Activated CD8-positive, alpha-beta T cell treated with anti-CD3 and anti-CD28 coated beads, Interleukin-2, amount 10 ng/mL, durations not matched to agents 7 days and 5 days (primary cell): ENCODE data around the gene AFMID. TPM values are rescaled to one million over a fixed set of nuclear protein-coding genes. Genes with fewer than 3 reads are reported as not detected.
A peak's percentile ranks its signal among the peaks of the same experiment; 100 is the strongest.
"Not testable (repeated sequence)": the region's sequence is repeated elsewhere in the genome, so short reads cannot be mapped to it uniquely, and the experiment has no call there.

Experiments used
- ATAC-seq: fragments of 150-1000 bp; cut with Tn5 transposase; one replicate; pipeline ENCODE4 v1.10.0; 2021; ENCODE audit warnings: moderate library complexity
- CTCF ChIA-PET: fragments of 350-600 bp; sonication (Branson Sonifier 250); formaldehyde crosslinking; loops from one replicate; lab custom pipeline; 2021; ENCODE audit warnings: antibody characterized with exemption; lab: Charles Lee
- POLR2A ChIA-PET: fragments of 350-600 bp; sonication (Branson Sonifier 250); formaldehyde crosslinking; loops from one replicate; lab custom pipeline; 2021; ENCODE audit warnings: antibody characterized with exemption; lab: Charles Lee
- DNase-seq: peaks from one replicate; pipeline ENCODE4 v3.0.0-alpha.2; 2020
- H3K27ac Mint-ChIP-seq: one replicate; pipeline ENCODE4 v1.8.0; 2021; ENCODE audit warnings: mild to moderate bottlenecking, mixed read lengths
- H3K27me3 Mint-ChIP-seq: one replicate; pipeline ENCODE4 v1.8.0; 2021; ENCODE audit warnings: low read depth, mixed read lengths
- H3K36me3 Mint-ChIP-seq: one replicate; pipeline ENCODE4 v1.8.0; 2021; ENCODE audit warnings: low read depth, mixed read lengths
- H3K4me1 Mint-ChIP-seq: one replicate; pipeline ENCODE4 v1.8.0; 2021; ENCODE audit warnings: low read depth, mixed read lengths
- H3K4me3 Mint-ChIP-seq: one replicate; pipeline ENCODE4 v1.8.0; 2021; ENCODE audit warnings: mild to moderate bottlenecking, mixed read lengths
- H3K9me3 Mint-ChIP-seq: one replicate; pipeline ENCODE4 v1.8.0; 2022; ENCODE audit warnings: mixed read lengths; ENCODE audit not compliant: insufficient read depth
- total RNA-seq, 2 experiments: library from RNA; stranded (reverse); gene quantifications; one replicate each; pipeline ENCODE4 v1.2.3, GENCODE V29; 2021

The AFMID gene
- total RNA-seq, 2 experiments from 2014 or later = 17.7 to 20.7 TPM

DNA sequence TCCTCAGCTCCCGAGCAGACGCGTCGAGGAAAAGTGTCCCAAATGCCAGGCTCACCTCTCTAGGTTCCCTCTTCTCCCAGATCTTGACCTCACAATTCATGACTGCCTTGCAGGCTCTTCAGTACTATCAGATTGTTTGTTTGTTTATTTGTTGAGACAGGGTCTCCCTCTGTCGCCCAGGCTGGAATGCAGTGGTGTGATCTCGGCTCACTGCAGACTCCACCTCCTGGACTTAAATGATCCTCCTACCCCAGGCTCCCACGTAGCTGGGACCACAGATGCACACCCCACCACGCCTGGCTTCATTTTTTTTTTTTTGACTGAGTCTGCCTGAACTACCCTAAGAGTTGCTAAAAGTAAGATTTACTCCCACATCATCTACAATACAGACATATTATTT lies 60.1 kb downstream of the AFMID start:
- no peak overlapping the region for H3K27ac Mint-ChIP-seq
- ATAC-seq = no peak
- CTCF ChIA-PET = interaction anchor here (0.7 kb wide), 1 partner anchor 162 kb away, joined by 3 read pairs; no protein-coding TSS in a partner anchor

DNA sequence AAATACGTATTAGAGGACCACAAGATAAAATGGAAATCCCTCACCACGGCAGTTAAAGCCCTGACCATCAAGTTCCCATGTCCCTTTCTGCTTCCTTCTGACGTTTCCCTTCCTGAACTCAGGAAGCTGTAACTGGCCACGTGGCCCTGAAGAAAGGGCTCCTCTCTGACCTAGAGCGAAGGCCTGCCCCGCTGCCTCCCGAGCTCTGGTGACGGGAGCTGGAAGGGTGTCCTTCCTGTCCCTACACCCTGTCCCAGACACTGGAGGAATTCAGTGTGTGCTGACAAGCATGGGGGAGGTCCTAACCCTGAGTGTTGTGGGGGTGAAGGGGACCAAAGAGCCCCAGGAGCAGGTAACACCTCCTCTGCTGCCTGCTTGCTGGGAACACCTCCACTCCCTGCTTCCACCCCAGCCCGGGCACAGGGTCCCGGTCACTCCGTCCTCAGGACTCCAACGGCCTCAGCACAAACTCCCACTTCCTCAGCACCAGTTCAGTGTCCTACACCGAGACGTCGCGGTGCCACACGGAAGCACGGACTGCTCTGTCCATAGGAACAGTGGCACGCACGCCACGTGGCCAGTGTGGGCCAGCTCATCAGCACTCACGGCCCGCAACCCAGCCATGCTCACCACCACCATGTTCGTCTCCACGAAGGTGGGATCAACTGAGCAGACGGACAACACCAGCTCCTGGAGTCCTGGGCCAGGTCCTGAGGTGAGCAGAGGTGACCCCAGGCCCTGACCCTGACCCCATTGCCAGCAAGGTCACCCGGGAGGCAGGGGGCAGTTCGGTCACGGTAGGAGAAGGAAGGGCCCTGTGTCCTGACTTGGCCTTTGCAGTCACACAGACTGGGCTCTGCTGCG lies 61.1 kb downstream of the AFMID start:
- ATAC-seq = no peak
- no peak overlapping the region for H3K27ac Mint-ChIP-seq
- CTCF ChIA-PET = interaction anchor here (0.6 to 4.3 kb wide), 3 partner anchors 23 to 174 kb away, joined by 3 to 54 read pairs (median 3); no protein-coding TSS in a partner anchor
- no peaks in the 10 kb centered on the region for H3K36me3 Mint-ChIP-seq
- H3K4me3 Mint-ChIP-seq = no peak overlapping the region
- H3K27me3 Mint-ChIP-seq = peaks cover 16% of the 10 kb centered on the region
- no peak for DNase-seq
- peaks cover 27% of the 10 kb centered on the region for H3K4me1 Mint-ChIP-seq
- H3K9me3 Mint-ChIP-seq = no peaks in the 10 kb centered on the region
- POLR2A ChIA-PET = no interaction called here

More for the DNA sequence above, 60.1 kb downstream of the AFMID start:
- no peaks in the 10 kb centered on the region for H3K36me3 Mint-ChIP-seq
- H3K27me3 Mint-ChIP-seq = peaks cover 16% of the 10 kb centered on the region
- peaks cover 25% of the 10 kb centered on the region for H3K4me1 Mint-ChIP-seq
- no peaks in the 10 kb centered on the region for H3K9me3 Mint-ChIP-seq
- H3K4me3 Mint-ChIP-seq = no peak overlapping the region
- POLR2A ChIA-PET = no interaction called here
- DNase-seq = no peak

DNA sequence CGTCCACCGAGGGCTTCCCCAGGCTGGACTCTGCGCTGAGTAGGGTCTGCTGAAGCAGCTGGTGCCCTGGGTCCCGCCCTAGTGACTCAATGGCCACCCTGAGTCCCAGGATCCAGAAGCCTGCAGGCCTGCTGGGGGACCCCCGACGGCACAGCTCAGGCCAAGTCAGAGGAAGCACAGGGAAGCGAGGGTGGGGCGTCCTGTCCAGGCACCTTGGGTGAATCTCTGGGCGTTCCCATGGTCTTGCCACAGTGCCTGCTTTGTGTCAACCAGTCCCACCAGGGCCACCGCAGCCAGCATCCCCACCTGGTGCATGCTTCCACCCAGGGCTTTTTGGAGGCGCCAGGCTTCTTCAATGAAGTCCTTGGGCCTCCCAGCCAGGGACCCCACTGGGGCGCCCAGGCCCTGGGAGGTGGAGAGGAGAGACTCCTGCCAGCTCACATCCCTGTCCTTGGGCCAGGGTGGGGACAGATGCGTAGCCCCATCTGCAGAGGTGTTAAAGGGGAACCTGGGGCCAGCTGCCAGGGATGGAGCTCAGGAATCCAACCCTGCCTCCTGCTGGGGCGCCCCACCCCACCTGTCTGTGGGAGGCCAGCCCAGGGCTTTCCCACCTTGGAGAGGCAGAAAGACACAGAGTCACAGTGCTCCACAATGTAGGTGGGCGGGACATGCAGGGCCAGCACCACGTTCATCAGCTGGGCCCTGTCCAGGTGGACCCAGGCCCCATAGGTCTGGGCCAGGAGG lies 62.1 kb downstream of the AFMID start:
- no peak overlapping the region for H3K27ac Mint-ChIP-seq
- POLR2A ChIA-PET = no interaction called here
- H3K4me1 Mint-ChIP-seq = peaks cover 30% of the 10 kb centered on the region
- peaks cover 16% of the 10 kb centered on the region for H3K27me3 Mint-ChIP-seq
- no peak overlapping the region for H3K4me3 Mint-ChIP-seq
- no peaks in the 10 kb centered on the region for H3K9me3 Mint-ChIP-seq
- DNase-seq (no peak), ATAC-seq (no peak)
- no peaks in the 10 kb centered on the region for H3K36me3 Mint-ChIP-seq
- CTCF ChIA-PET = interaction anchor here (0.6 to 4.3 kb wide), 11 partner anchors 10 to 202 kb away, joined by 3 to 54 read pairs (median 4); no protein-coding TSS in a partner anchor

DNA sequence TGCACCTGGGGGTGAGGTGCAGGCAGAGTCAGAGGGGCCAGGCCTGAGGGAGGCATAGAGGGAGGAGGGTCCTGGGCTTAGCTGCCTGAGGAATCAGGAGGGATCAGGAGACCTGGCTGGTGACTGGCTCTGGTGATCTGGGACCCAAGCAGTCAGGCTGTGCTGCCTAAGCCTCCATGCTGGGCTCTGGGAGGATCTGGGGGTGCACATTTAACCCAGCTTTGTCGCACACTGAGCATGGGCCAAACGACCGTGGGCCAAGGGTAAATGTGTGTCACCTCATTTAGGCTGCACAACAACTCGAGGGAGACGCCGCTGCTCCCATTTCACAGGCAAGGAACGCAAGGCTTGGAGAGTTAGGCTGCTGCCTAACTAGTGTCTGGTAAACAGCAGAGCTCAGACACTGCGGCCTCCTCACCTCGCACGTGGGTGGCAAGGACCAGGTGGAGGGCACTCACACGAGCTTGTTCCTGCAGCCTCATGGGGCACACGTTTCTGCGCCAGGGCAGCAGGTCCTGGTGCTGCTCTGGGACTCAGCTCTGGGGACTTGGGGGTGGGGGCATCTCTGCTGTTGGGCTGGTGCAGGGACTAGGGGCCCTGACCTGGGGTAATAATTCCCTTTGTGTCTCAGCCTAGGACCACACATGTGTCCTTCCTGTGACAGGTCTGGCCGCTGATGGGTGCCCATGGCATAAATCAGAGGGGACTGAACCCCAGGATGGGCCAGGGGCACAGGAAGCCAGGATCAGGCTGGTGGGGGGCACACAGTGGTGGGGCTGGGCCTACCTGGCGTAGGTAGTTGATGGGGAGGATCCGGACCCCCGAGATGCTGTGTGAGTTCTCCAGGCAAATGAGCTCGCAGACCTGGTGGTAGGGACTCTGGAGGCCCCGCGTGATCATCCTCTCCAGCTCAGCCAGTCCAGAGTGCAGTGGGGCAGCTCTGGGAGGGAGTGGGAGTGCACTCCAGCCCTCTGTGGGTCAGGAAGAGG lies 63.0 kb downstream of the AFMID start:
- peaks cover 32% of the 10 kb centered on the region for H3K4me1 Mint-ChIP-seq
- POLR2A ChIA-PET = no interaction called here
- H3K27me3 Mint-ChIP-seq = peaks cover 16% of the 10 kb centered on the region
- no peak overlapping the region for H3K27ac Mint-ChIP-seq
- ATAC-seq (no peak), DNase-seq (no peak)
- CTCF ChIA-PET = interaction anchor here (0.6 to 4.3 kb wide), 29 partner anchors 8 to 536 kb away, joined by 3 to 54 read pairs (median 4); partner anchors contain the start of gene TMC8
- H3K4me3 Mint-ChIP-seq = no peak overlapping the region
- H3K9me3 Mint-ChIP-seq = no peaks in the 10 kb centered on the region
- no peaks in the 10 kb centered on the region for H3K36me3 Mint-ChIP-seq

DNA sequence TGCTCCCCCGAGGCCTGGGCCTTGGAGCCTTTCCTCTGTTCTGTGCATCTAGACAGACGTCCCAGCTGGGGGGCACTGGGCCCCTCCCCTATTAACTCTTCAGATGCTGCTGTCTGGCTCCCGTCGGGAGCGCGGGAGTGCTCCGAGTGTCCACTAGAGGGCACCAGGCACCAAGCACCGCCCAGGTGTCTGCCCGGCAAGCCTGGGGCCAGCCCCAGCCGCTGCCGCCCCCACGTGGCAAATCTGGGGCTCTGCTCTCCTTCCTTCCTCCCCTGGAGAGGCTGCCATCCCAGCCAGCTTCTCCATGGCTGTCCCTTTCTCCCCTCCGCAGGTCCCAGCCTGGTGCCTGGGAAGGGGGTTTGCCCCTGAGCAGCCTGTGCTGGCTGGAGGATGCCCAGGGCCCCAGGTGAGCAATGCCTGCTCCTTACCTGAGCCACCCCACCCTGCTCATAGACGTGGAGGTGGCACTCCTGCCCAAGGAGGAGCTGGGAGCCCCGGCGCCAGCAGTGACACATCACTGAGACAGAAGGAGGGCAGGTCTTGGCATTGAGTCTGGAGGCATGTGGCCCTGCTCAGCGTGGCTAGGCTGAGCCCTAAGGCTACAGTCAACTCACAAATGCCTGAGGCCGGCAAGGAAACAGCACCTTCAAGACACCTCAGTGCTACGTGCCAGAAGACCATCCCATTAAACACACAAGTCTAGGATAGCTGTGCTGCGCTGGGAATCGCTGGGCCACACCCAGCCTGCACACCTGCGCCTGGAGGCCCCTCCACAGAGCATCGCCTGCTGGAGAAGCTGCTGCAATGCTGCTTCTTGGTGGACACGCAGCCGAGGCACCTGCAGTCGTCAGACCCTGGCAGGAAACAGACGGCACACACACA lies 64.0 kb downstream of the AFMID start:
- ChIA-PET CTCF (interaction anchor here (0.6 to 4.3 kb wide), 37 partner anchors 9 to 537 kb away, joined by 3 to 54 read pairs (median 4); partner anchors contain the start of gene TMC8), POLR2A (no interaction called here)
- Mint-ChIP-seq H3K27ac (peak overlapping the region; percentile 72), H3K4me1 (peaks cover 32% of the 10 kb centered on the region), H3K27me3 (peaks cover 13% of the 10 kb centered on the region), H3K9me3 (no peaks in the 10 kb centered on the region), H3K36me3 (no peaks in the 10 kb centered on the region), H3K4me3 (peak overlapping the region; percentile 64)
- peak; percentile 89 for DNase-seq
- ATAC-seq = peak; percentile 70

DNA sequence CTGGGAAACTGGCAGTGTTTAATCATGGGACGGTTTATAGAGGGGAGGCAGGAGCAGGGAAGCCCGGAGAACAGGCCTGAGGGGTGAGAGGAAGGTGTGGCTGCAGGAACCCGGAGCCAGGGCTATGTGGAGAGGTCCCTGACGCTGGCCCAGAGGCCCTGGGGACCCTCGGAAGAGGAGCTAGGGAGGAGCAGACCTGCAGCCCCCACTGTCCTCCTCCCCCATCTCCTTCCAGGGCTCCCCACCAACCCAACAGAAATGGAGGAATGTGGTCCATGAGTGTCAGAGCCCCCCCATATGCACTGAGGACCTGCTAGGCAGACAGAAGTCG lies 64.6 kb downstream of the AFMID start:
- H3K27me3 Mint-ChIP-seq = peaks cover 12% of the 10 kb centered on the region
- DNase-seq = no peak
- H3K9me3 Mint-ChIP-seq = no peaks in the 10 kb centered on the region
- ATAC-seq = no peak
- ChIA-PET POLR2A (no interaction called here), CTCF (interaction anchor here (0.7 to 4.3 kb wide), 29 partner anchors 10 to 496 kb away, joined by 3 to 54 read pairs (median 4); partner anchors contain the start of gene TMC8)
- no peaks in the 10 kb centered on the region for H3K36me3 Mint-ChIP-seq
- peaks cover 32% of the 10 kb centered on the region for H3K4me1 Mint-ChIP-seq
- peak overlapping the region; percentile 72 for H3K27ac Mint-ChIP-seq
- H3K4me3 Mint-ChIP-seq = peak overlapping the region; percentile 64

DNA sequence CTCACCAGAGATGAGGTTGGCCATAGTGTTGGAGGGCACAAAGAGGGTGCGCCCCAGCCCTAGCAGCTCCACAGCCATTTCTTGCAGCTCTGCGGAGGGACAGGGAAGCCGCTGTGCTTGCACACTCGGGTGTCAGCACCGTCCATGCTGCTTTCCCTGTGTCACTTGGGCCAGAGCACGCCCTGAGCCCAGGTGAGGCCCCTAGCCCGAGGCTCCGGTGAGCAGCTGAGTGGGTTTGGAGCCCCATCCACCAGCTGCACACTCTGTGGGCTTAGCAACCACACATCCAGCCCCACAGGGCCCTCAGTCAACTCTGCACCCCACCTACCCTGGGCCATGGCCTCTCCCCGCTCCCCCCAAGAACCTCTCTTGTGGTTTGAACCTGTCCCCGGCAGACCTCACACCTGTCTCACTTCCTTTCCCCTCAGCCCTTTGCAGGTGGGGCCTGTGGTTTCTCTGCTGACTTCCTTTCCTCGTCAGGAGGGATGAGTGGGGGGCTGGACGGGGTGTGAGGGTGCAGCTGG lies 65.0 kb downstream of the AFMID start:
- Mint-ChIP-seq H3K27me3 (peaks cover 8% of the 10 kb centered on the region), H3K4me3 (peak overlapping the region; percentile 64), H3K36me3 (no peaks in the 10 kb centered on the region), H3K27ac (peak overlapping the region; percentile 82), H3K4me1 (peaks cover 32% of the 10 kb centered on the region), H3K9me3 (no peaks in the 10 kb centered on the region)
- ChIA-PET CTCF (interaction anchor here (0.7 to 4.3 kb wide), 23 partner anchors 10 to 495 kb away, joined by 3 to 54 read pairs (median 4); partner anchors contain the start of gene TMC8), POLR2A (no interaction called here)
- ATAC-seq (peak; percentile 50), DNase-seq (peak; percentile 89)

DNA sequence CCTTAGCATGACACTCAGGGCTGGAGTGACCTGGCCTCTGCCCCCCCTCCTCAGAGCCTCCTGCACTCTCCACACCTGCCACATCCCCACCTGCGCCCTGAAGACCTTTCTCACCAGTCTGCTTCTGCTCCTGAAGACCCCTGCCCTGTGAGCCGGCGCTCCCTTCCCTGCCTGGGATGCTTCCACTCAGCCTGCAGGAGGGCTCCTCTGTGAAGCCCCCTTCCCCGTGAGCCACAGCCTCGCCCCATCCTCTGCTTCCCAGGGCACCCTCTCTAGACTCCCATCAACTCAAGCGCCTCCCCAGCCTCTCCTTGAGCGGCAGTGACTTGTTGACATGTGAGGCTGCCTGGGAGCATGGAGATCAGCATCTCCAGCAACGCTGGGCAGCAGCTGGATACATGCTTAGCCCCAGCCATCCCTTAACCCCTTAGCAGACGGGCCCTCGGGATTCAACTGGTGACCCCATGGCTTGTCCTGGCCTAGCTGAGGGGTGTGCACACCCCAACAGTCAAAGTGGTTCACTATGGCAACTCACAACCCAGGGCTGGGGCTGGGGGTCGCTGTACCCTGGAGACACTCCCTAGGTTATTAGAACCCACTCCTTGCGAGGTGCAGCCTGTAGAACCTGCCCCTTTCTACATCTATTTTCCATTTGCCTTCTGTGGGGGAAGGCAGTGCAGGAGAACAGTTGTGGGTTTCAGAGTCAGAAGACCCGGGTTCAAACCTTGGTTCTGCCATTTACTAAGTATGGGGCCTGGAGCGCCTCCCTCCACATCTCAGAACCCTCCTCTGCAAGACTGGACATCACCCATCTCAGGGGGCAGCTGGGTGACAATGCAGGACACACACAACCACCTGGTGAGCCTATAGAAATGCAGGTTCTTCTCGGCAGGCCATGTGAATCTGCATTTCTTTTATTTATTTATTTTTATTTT lies 65.8 kb downstream of the AFMID start:
- ChIA-PET POLR2A (no interaction called here), CTCF (interaction anchor here (0.9 to 4.3 kb wide), 8 partner anchors 36 to 239 kb away, joined by 3 to 54 read pairs (median 4); no protein-coding TSS in a partner anchor)
- DNase-seq (peak; percentile 41), ATAC-seq (peak; percentile 24)
- Mint-ChIP-seq H3K9me3 (no peaks in the 10 kb centered on the region), H3K27me3 (peaks cover 6% of the 10 kb centered on the region), H3K4me1 (peaks cover 37% of the 10 kb centered on the region), H3K4me3 (peak overlapping the region; percentile 64), H3K36me3 (no peaks in the 10 kb centered on the region), H3K27ac (peak overlapping the region; percentile 82)

DNA sequence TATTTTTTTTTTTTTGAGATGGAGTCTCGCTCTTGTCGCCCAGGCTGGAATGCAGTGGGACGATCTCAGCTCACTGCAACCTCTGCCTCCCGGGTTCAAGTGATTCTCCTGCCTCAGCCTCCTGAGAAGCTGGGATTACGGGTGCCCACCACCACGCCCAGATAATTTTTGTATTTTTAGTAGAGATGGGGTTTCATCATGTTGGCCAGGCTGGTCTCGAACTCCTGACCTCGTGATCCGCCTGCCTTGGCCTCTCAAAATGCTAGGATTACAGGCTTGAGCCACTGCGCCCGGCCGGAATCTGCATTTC lies 66.4 kb downstream of the AFMID start:
- Mint-ChIP-seq H3K4me3 (peak overlapping the region; percentile 72), H3K27ac (peak overlapping the region; percentile 55), H3K4me1 (peaks cover 42% of the 10 kb centered on the region)
- DNase-seq, H3K36me3 Mint-ChIP-seq, ATAC-seq, H3K27me3 Mint-ChIP-seq, POLR2A ChIA-PET, H3K9me3 Mint-ChIP-seq, CTCF ChIA-PET: not testable (repeated sequence)
